Spleen (tissue), 7 donors: ENCODE results near the gene KRT33B.
"Not testable (repeated sequence)": the region's sequence is repeated elsewhere in the genome, so short reads cannot be mapped to it uniquely, and the experiment has no call there.

Source experiments
- CTCF ChIP-seq, 11 experiments: fragments of 200-600 bp in 7 of 11; fragments of 450-650 bp in 4 of 11; sonication (generic) in 4 of 11; IDR thresholded peaks in 8 of 11; conservative IDR thresholded peaks in 3 of 11; 1 replicate in 7 of 11; 2 replicates in 4 of 11; pipeline versions ENCODE4 v1.4.0 to v1.8.0; 2016 to 2021; ENCODE audit warnings: antibody characterized with exemption in 11 of 11, inconsistent platforms in 4 of 11, mild to moderate bottlenecking in 1 of 11
- POLR2A ChIP-seq, 3 donors: fragments of 450-650 bp; IDR thresholded peaks; one replicate each; pipeline ENCODE4 v1.5.1; 2017; ENCODE audit warnings: antibody characterized with exemption in 3 of 3, mild to moderate bottlenecking in 1 of 3
- POLR2AphosphoS5 ChIP-seq, 3 donors: sonication (generic); formaldehyde crosslinking; IDR thresholded peaks; one replicate each; pipeline ENCODE4 v1.5.1; 2017; ENCODE audit warnings: antibody characterized with exemption in 3 of 3
- donor health status: DM: no; HTN: no; CAD: no; lungs with moderate emphysema.
- donor health status: DM: no; HTN: no; CAD: no.
- donor health status: DM: no; HTN: no; CAD: no.

- TF ChIP-seq CTCF (IDR thresholded peaks at IDR 0.05 in 8 of 11, conservative IDR thresholded peaks at IDR 0.05 in 3 of 11); POLR2A (IDR thresholded peaks at IDR 0.05); POLR2AphosphoS5 (IDR thresholded peaks at IDR 0.05): not testable (repeated sequence)
Measured at GRCh38 chr17:41381943-41382342, 12.3 kb upstream of the KRT33B start, which contains the start of gene KRT34.
